WERI-Rb-1 (cell line): Measurements from ENCODE around the gene RCL1.
"Not testable (repeated sequence)": the region's sequence is repeated elsewhere in the genome, so short reads cannot be mapped to it uniquely, and the experiment has no call there.

Experiments used
- DNase-seq: peaks from one replicate; pipeline ENCODE4 v3.0.0-alpha.2; 2020
- H3K27ac ChIP-seq: fragments of 250-450 bp; sonication (Bioruptor Pico); 2 replicates; pipeline ENCODE4 v1.5.1; 2020; ENCODE audit warnings: mild to moderate bottlenecking, moderate library complexity
- H3K27me3 ChIP-seq: fragments of 250-450 bp; sonication (Bioruptor Pico); 2 replicates; pipeline ENCODE4 v1.5.1; 2021; ENCODE audit warnings: mild to moderate bottlenecking, low read depth, moderate library complexity; ENCODE audit not compliant: insufficient read depth, severe bottlenecking
- H3K36me3 ChIP-seq: fragments of 250-450 bp; sonication (Bioruptor Pico); 2 replicates; pipeline ENCODE4 v1.5.1; 2020; ENCODE audit warnings: mild to moderate bottlenecking, moderate library complexity
- H3K4me3 ChIP-seq: 2 replicates; pipeline ENCODE4 v1.5.1; 2011; ENCODE audit warnings: low read depth, mild to moderate bottlenecking, control low read depth, low read length
- H3K9me3 ChIP-seq: fragments of 250-450 bp; sonication (Bioruptor Pico); 2 replicates; pipeline ENCODE4 v1.5.1; 2021; ENCODE audit warnings: mild to moderate bottlenecking, moderate library complexity; ENCODE audit not compliant: severe bottlenecking
- TF ChIP-seq, protein P1 (sequence below): IDR thresholded peaks from 2 replicates; pipeline ENCODE4 v1.5.1; 2011; ENCODE audit warnings: low read depth, mild to moderate bottlenecking, control low read depth, inconsistent platforms, low read length

The RCL1 gene

DNA sequence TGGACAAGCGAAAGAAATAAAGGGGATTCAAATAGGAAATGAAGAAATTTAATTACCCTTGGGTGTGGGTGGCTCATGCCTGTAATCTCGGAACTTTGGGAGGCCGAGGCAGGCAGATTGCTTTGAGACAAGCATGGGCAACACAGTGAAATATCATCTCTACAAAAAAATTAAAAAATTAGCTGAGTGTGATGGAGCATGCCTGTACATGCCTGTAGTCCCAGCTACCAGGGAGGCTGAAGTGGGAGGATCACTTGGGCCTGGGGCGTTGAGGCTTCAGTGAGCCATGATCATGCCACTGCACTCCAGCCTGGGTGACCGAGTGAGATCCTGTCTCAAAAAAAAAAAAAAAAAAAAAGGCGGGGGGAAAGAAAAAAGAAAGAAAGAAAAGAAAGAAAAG lies 4.0 kb upstream of the RCL1 start:
- H3K4me3 ChIP-seq: no peak overlapping the region
- H3K9me3 ChIP-seq: no peaks in the 10 kb centered on the region
- no peaks in the 10 kb centered on the region for H3K36me3 ChIP-seq
- no peak for DNase-seq
- TF ChIP-seq, protein P1, sequence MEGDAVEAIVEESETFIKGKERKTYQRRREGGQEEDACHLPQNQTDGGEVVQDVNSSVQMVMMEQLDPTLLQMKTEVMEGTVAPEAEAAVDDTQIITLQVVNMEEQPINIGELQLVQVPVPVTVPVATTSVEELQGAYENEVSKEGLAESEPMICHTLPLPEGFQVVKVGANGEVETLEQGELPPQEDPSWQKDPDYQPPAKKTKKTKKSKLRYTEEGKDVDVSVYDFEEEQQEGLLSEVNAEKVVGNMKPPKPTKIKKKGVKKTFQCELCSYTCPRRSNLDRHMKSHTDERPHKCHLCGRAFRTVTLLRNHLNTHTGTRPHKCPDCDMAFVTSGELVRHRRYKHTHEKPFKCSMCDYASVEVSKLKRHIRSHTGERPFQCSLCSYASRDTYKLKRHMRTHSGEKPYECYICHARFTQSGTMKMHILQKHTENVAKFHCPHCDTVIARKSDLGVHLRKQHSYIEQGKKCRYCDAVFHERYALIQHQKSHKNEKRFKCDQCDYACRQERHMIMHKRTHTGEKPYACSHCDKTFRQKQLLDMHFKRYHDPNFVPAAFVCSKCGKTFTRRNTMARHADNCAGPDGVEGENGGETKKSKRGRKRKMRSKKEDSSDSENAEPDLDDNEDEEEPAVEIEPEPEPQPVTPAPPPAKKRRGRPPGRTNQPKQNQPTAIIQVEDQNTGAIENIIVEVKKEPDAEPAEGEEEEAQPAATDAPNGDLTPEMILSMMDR: no peak
- no peaks in the 10 kb centered on the region for H3K27me3 ChIP-seq
- H3K27ac ChIP-seq: no peak overlapping the region

DNA sequence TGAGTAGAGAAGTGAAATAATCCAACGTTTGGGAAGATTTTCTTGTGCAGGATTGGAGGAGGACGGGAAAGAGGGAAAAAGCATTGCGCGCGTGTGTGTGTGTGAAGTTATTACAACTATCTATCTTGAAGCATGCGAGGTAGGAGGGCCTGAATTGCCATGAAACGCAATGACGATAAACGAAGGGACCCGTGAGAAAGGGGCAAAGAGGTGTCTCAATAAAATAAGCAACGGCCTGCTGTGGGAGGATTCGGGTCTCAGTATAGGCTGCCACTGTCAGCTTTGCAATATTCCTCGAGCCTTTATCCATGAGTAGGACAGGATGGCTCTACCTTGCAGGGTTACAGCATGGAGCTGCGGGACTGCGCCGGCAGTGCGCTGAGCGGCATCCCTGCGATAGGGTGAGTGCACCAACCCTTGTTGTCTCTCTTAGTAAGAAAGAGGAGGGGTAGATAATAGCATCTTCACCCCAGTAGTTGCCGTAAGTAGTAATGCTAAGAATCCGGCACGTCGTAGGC lies 631 bp upstream of the RCL1 start:
- Histone ChIP-seq H3K36me3 (no peaks in the 10 kb centered on the region), H3K9me3 (no peaks in the 10 kb centered on the region), H3K27ac (peak overlapping the region; percentile 55), H3K27me3 (no peaks in the 10 kb centered on the region), H3K4me3 (peak overlapping the region; percentile 70)
- no peak for DNase-seq
- TF ChIP-seq, protein P1: no peak

DNA sequence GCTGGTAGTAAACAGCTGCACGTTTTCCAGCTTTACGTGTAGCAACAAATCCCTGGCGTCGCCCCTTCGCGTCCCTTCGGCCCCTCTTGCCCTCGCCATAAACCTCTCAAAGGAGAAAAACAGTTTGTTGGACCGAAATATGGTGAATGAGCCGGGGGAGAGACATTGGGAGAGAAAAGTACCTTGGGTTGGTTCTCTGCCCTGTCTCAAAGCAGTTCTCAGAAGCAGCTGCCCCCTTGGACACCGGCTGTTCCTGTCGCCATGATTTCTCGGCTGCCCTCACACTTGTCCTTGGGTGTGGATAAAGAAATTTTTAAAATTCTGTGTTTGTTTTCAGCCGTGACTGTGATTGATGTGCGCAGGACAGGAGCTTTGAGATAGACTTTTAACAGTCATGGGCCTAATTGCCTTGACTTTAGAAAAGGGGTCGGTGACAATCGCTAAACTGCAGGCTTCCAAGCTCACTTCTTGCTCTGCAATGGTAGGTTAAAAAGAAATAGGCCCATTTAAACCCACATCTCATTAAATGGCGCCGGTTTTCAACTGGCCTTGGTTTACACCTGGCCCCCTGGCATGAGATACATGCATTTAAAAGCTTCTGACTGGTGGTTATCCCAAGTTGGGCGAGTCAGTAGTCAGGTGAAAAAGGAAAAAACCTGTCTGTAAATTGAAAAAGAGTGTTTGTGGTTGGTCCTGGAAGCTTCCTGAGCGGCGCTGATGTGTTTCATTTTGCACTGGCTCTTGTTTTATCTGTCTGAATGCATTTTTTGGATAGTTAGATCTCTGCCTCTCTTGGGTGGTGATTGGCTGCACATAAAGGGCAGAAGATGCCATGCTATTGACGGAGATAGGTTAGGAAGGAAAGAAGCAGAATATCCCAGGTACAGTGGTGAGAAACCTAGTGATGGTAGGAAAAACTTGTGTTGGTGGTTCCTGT lies 983 bp downstream of the RCL1 start:
- Histone ChIP-seq H3K4me3 (peak overlapping the region; percentile 66), H3K27ac (peak overlapping the region; percentile 82), H3K27me3 (no peaks in the 10 kb centered on the region), H3K36me3 (no peaks in the 10 kb centered on the region), H3K9me3 (no peaks in the 10 kb centered on the region)
- TF ChIP-seq, protein P1: no peak
- DNase-seq: no peak

DNA sequence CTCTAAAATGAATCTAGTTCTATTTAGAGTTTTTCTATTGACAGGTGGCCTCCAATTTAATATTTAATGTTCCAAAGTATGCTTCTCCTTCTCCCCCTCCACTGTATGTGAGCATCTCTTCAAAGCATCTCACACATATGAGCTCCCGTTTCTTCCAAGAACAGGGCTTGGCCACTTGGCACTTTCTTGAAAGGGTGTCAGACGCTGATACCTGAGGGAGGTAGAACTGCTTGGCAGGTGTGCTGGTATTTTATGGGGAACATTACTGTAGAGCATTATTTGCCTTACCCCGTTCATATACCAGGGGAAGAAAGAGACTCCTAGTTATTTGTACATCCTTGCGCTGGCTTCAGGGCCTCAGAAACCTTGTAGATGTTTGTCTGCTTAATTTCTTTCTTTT lies 1.9 kb downstream of the RCL1 start:
- DNase-seq: no peak
- Histone ChIP-seq H3K4me3 (no peak overlapping the region), H3K27me3 (no peaks in the 10 kb centered on the region), H3K36me3 (no peaks in the 10 kb centered on the region), H3K27ac (no peak overlapping the region), H3K9me3 (no peaks in the 10 kb centered on the region)
- TF ChIP-seq, protein P1: no peak

DNA sequence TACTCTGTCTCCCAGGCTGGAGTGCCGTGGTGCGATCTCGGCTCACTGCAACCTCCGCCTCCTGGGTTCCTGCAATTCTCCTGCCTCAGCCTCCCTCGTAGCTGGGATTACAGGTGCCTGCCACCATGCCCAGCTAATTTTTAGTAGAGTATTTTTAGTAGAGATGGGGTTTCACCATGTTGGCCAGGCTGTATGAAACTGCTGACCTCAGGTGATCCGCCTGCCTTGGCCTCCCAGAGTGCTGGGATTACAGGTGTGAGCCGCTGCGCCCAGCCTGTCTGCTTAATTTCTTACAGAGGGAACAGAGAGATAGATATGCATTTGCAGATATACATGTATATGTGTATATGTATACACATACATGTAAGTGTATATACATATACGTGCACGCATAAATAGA lies 2.4 kb downstream of the RCL1 start:
- not testable (repeated sequence) for H3K9me3 ChIP-seq

DNA sequence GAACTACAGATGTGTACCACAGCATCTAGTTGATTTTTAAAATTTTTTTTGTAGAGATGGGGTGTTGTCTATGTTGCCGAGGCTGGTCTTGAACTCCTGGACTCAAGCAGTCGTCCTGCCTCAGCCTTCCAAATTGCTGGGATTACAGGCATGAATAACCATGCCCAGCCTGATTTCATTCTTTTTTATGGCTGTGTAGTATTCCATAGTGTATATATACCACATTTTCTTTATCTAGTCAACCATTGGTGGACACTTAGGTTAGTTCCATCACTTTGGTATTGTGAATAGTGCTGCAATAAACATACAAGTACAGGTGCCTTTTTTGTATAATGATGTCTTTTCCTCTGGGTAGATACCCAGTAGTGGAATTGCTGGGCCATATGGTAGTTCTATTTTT lies 3.8 kb downstream of the RCL1 start:
- no peaks in the 10 kb centered on the region for H3K9me3 ChIP-seq
- TF ChIP-seq, protein P1: no peak
- no peaks in the 10 kb centered on the region for H3K36me3 ChIP-seq
- H3K4me3 ChIP-seq: no peak overlapping the region
- no peak overlapping the region for H3K27ac ChIP-seq
- no peaks in the 10 kb centered on the region for H3K27me3 ChIP-seq
- no peak for DNase-seq

More for the DNA sequence above, 2.4 kb downstream of the RCL1 start:
- not testable (repeated sequence) for H3K27me3 ChIP-seq, H3K4me3 ChIP-seq, H3K36me3 ChIP-seq, H3K27ac ChIP-seq, DNase-seq
